Endothelial cell of umbilical vein (primary cell): Measurements from ENCODE around the gene EPC2. TPM values are rescaled to one million over a fixed set of nuclear protein-coding genes. Genes with fewer than 3 reads are reported as not detected.

Experiments used
- BruUV-seq: library from RNA; stranded (reverse); fragments of 400-500 nt; replicated peaks from 2 replicates; lab custom pipeline; 2021; lab: Mats Ljungman, UMichigan
- CTCF ChIA-PET: fragments of 300-600, 350-600 bp; sonication (Branson Sonifier 250); formaldehyde crosslinking; loops from one replicate; lab custom pipeline; 2021; ENCODE audit warnings: antibody characterized with exemption, inconsistent platforms; lab: Charles Lee
- POLR2A ChIA-PET: fragments of 300-600, 350-600 bp; sonication (Branson Sonifier 250); formaldehyde crosslinking; loops from one replicate; lab custom pipeline; 2021; ENCODE audit warnings: antibody characterized with exemption, inconsistent platforms; lab: Charles Lee
- DNase-seq: peaks from one replicate; pipeline ENCODE4 v3.0.0-alpha.2; 2011; ENCODE audit warnings: low read depth, low spot score
- FAIRE-seq: peaks from 2 replicates; lab custom pipeline; 2011; peaks lifted over from hg19 to GRCh38; lab: Jason Lieb, UNC
- H2AFZ ChIP-seq: 2 replicates; pipeline ENCODE4 v1.6.0; 2012; ENCODE audit warnings: low read depth, low read length, control low read depth, inconsistent platforms
- H3K27ac ChIP-seq: 2 replicates; pipeline ENCODE4 v1.5.1; 2011; ENCODE audit warnings: low read depth, mild to moderate bottlenecking, control low read depth, low read length, moderate library complexity; ENCODE audit not compliant: insufficient read depth
- H3K27me3 ChIP-seq, 2 experiments: 2 replicates each; pipeline versions ENCODE4 v1.6.0 to v1.6.1; 2011; ENCODE audit warnings: low read length in 2 of 2, mixed read lengths in 1 of 2; ENCODE audit not compliant: control insufficient read depth in 2 of 2, insufficient read depth in 2 of 2
- H3K36me3 ChIP-seq, 2 experiments: 2 replicates in 1 of 2; 3 replicates in 1 of 2; pipeline ENCODE4 v1.5.1; 2011; ENCODE audit warnings: low read length in 2 of 2, mild to moderate bottlenecking in 1 of 2, moderate library complexity in 1 of 2; ENCODE audit not compliant: control insufficient read depth in 2 of 2, insufficient read depth in 2 of 2; ENCODE audit errors: extremely low read depth in 1 of 2
- H3K4me1 ChIP-seq: 3 replicates; pipeline ENCODE4 v1.5.1; 2011; ENCODE audit warnings: mild to moderate bottlenecking, low read length; ENCODE audit not compliant: control insufficient read depth, insufficient read depth; ENCODE audit errors: extremely low read depth
- H3K4me2 ChIP-seq: 2 replicates; pipeline ENCODE4 v1.6.1; 2011; ENCODE audit warnings: low read length, control low read depth, mixed read lengths; ENCODE audit not compliant: insufficient read depth
- H3K4me3 ChIP-seq, 3 experiments: fragments of 200-600 bp in 1 of 3; sonication (generic), shearing (Covaris generic) in 1 of 3; replicated peaks in 1 of 3; 2 replicates each; pipeline ENCODE4 v1.5.1; 2011 to 2016; ENCODE audit warnings: control low read depth in 3 of 3, low read length in 3 of 3, mild to moderate bottlenecking in 2 of 3, inconsistent platforms in 1 of 3, low read depth in 1 of 3, moderate library complexity in 1 of 3; ENCODE audit not compliant: insufficient read depth in 1 of 3
- H3K79me2 ChIP-seq: 2 replicates; pipeline ENCODE4 v1.6.0; 2012; ENCODE audit warnings: low read length, inconsistent platforms; ENCODE audit not compliant: control insufficient read depth, insufficient read depth
- H3K9ac ChIP-seq: replicated peaks from 2 replicates; pipeline ENCODE3; 2011; ENCODE audit warnings: low read length, control low read depth; ENCODE audit not compliant: insufficient read depth; ENCODE audit errors: extremely low read depth
- H3K9me1 ChIP-seq: replicated peaks from 3 replicates; pipeline ENCODE4 v1.6.0; 2011; ENCODE audit warnings: mild to moderate bottlenecking, low read length; ENCODE audit not compliant: control insufficient read depth, insufficient read depth; ENCODE audit errors: extremely low read depth
- H3K9me3 ChIP-seq: replicated peaks from 2 replicates; pipeline ENCODE4 v1.5.1; 2012; ENCODE audit warnings: low read length, inconsistent platforms; ENCODE audit not compliant: control insufficient read depth, insufficient read depth
- H4K20me1 ChIP-seq: replicated peaks from 2 replicates; pipeline ENCODE3; 2011; ENCODE audit warnings: mild to moderate bottlenecking, low read length; ENCODE audit not compliant: control insufficient read depth, insufficient read depth; ENCODE audit errors: extremely low read depth
- EZH2 ChIP-seq: IDR thresholded peaks from 2 replicates; pipeline ENCODE4 v1.6.1; 2012; ENCODE audit warnings: borderline replicate concordance, low read depth, mild to moderate bottlenecking, moderate library complexity, low read length, inconsistent platforms; ENCODE audit not compliant: severe bottlenecking
- FOS ChIP-seq: IDR thresholded peaks from 2 replicates; pipeline ENCODE4 v1.6.1; 2011; ENCODE audit warnings: mild to moderate bottlenecking, low read length, moderate library complexity, borderline replicate concordance; ENCODE audit not compliant: insufficient read depth
- GATA2 ChIP-seq: IDR thresholded peaks from 2 replicates; pipeline ENCODE4 v1.7.0; 2011; ENCODE audit warnings: low read depth, mild to moderate bottlenecking, moderate library complexity, mixed read lengths, low read length; ENCODE audit not compliant: insufficient read length, insufficient read depth
- JUN ChIP-seq: IDR thresholded peaks from 2 replicates; pipeline ENCODE4 v1.6.1; 2011; ENCODE audit warnings: borderline replicate concordance, low read depth; ENCODE audit not compliant: insufficient read length, insufficient read depth
- MAX ChIP-seq: IDR thresholded peaks from 2 replicates; pipeline ENCODE4 v1.6.1; 2011; ENCODE audit not compliant: insufficient read depth, insufficient read length
- MYC ChIP-seq: IDR thresholded peaks from one replicate; pipeline ENCODE4 v1.6.1; 2011; ENCODE audit warnings: mild to moderate bottlenecking, low read depth, low read length
- POLR2A ChIP-seq: IDR thresholded peaks from 2 replicates; pipeline ENCODE4 v1.6.1; 2012; ENCODE audit warnings: low read depth, mild to moderate bottlenecking, control low read depth, low read length
- POLR2AphosphoS5 ChIP-seq: IDR thresholded peaks from 2 replicates; pipeline ENCODE4 v1.6.1; 2012; ENCODE audit warnings: low read depth, mild to moderate bottlenecking, control low read depth, low read length, moderate library complexity; ENCODE audit not compliant: insufficient read depth
- dilution Hi-C: fragments of 300-500 bp; cut with MboI; formaldehyde crosslinking; loops from one replicate; pipeline ENCODE4 v1.15.0; 2019; ENCODE audit warnings: low sequenced_read_pairs; ENCODE audit not compliant: extremely low pct_ligation_motif_present
- intact Hi-C: fragments of 100-400 bp; cut with micrococcal nuclease; formaldehyde crosslinking; loops from one replicate; pipeline ENCODE4 v1.10.0; 2022
- polyA plus RNA-seq, 4 experiments: library from polyadenylated mRNA; depleted of rRNA in 3 of 4; stranded (reverse) in 3 of 4; unstranded in 1 of 4; fragments of >200 nt; gene quantifications; 2 replicates each; pipeline versions ENCODE4 v1.2.1 to v1.2.3, GENCODE V29; 2011 to 2012; ENCODE audit warnings: missing spikeins in 1 of 4
- total RNA-seq: library from RNA; stranded (reverse); gene quantifications from 2 replicates; pipeline ENCODE4 v1.2.3, GENCODE V29; 2021
- TF ChIP-seq, protein P1 (sequence below), 2 donors: IDR thresholded peaks; 1 replicate in 1 of 2; 2 replicates in 1 of 2; pipeline ENCODE4 v1.5.1; 2011; ENCODE audit warnings: low read length in 2 of 2, mild to moderate bottlenecking in 2 of 2, moderate library complexity in 2 of 2, control low read depth in 1 of 2, inconsistent platforms in 1 of 2, low read depth in 1 of 2; ENCODE audit not compliant: insufficient read depth in 1 of 2; ENCODE audit errors: extremely low read depth in 1 of 2

Gene EPC2
- total and polyA plus RNA-seq, 2 donors (not counting 3 experiments of a cell fraction or from before 2014, with no cell fraction given), result 15.1 to 25.2 TPM

DNA sequence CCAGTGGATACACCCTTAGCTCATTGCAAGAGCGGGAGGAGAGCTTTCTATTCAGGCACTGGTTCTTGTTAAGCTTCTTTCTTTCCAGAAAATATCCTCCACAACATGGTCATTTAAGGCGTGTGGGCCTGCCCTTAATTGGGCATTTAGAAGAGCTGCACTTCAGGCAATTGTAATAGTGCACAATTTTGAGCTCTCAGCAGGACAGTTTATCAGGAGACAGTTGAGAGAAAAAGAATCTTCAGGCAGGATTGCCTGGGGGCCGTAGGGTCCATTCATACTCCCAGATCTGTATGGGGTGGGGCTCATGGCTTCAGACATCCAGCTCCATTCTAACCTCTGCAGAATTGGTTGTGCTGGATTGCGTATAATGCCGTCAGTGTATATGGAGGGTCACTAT is 6.0 kb upstream of the EPC2 start:
- Histone ChIP-seq H3K9ac (no peak overlapping the region), H4K20me1 (no peaks in the 10 kb centered on the region), H3K9me3 (no peaks in the 10 kb centered on the region), H3K36me3 (no peaks in the 10 kb centered on the region), H3K4me1 (peaks cover 15% of the 10 kb centered on the region), H3K4me3 (no peak overlapping the region), H3K79me2 (no peaks in the 10 kb centered on the region), H3K27ac (no peak overlapping the region), H2AFZ (no peak overlapping the region), H3K27me3 (peaks cover under 1 to 3% of the 10 kb centered on the region in 2 experiments), H3K9me1 (no peaks in the 10 kb centered on the region), H3K4me2 (no peak overlapping the region)
- FAIRE-seq (no peak), DNase-seq (no peak)
- dilution Hi-C loops (no loop called here), intact Hi-C loops (no loop called here)
- no peak for TF ChIP-seq MAX
- ChIA-PET POLR2A (no interaction called here), CTCF (interaction anchor here (0.5 to 1.9 kb wide), 3 partner anchors 152 to 618 kb away, joined by 3 to 4 read pairs (median 3); partner anchors contain the start of genes MBD5 and ORC4)
- no TSS peak for BruUV-seq

DNA sequence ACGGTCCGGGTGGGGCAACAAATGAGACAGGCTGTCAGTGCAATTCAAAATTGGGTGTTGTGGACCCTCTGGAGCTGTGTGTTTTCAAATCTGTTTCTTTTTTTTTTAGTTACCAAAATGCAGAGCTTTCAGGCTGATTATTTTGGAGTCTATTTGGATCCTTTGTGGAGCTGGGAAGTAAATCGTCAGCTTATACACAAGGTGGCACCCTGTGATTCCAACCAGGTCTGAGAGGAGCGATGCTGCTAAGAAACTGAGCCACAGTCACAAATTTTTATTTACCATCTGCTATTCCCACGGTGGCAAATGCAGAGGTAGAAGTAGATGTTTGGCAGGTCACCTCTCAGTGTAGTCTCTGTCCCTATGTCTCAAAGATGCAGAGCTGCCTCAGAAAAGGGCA is 3.8 kb upstream of the EPC2 start:
- no peak for TF ChIP-seq POLR2AphosphoS5
- TF ChIP-seq FOS, result no peak
- TF ChIP-seq POLR2A, result no peak
- TF ChIP-seq, protein P1, sequence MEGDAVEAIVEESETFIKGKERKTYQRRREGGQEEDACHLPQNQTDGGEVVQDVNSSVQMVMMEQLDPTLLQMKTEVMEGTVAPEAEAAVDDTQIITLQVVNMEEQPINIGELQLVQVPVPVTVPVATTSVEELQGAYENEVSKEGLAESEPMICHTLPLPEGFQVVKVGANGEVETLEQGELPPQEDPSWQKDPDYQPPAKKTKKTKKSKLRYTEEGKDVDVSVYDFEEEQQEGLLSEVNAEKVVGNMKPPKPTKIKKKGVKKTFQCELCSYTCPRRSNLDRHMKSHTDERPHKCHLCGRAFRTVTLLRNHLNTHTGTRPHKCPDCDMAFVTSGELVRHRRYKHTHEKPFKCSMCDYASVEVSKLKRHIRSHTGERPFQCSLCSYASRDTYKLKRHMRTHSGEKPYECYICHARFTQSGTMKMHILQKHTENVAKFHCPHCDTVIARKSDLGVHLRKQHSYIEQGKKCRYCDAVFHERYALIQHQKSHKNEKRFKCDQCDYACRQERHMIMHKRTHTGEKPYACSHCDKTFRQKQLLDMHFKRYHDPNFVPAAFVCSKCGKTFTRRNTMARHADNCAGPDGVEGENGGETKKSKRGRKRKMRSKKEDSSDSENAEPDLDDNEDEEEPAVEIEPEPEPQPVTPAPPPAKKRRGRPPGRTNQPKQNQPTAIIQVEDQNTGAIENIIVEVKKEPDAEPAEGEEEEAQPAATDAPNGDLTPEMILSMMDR (IDR thresholded peaks at IDR 0.05; ENCODE audit: extremely low read depth in 1 of 2, insufficient read depth in 1 of 2, low read depth in 1 of 2, low read length in 2 of 2), result no peak
- TF ChIP-seq JUN, result no peak
- TF ChIP-seq EZH2, result no peak
- no peak for TF ChIP-seq GATA2
- no peak for TF ChIP-seq MAX
- TF ChIP-seq MYC, result no peak
- no peak overlapping the region for H3K4me2 ChIP-seq
- intact Hi-C loops, result loop anchor here (5.0 to 10.0 kb wide), 5 partner anchors 344 to 924 kb away; partner anchors contain the start of gene ACVR2A
- H3K36me3 ChIP-seq, result no peaks in the 10 kb centered on the region
- ChIA-PET POLR2A (interaction anchor here (0.6 kb wide), 1 partner anchor 75 kb away, joined by 6 read pairs; no protein-coding TSS in a partner anchor), CTCF (interaction anchor here (1.5 kb wide), 1 partner anchor 349 kb away, joined by 7 read pairs; no protein-coding TSS in a partner anchor)
- H3K9ac ChIP-seq, result no peak overlapping the region
- no peak overlapping the region for H3K27ac ChIP-seq
- no peak for DNase-seq
- dilution Hi-C loops, result no loop called here
- H4K20me1 ChIP-seq, result peaks cover under 1% of the 10 kb centered on the region
- H3K4me1 ChIP-seq, result peaks cover 19% of the 10 kb centered on the region
- no peaks in the 10 kb centered on the region for H3K27me3 ChIP-seq
- H3K9me3 ChIP-seq, result no peaks in the 10 kb centered on the region
- no peak overlapping the region for H2AFZ ChIP-seq
- H3K9me1 ChIP-seq, result no peaks in the 10 kb centered on the region
- FAIRE-seq, result no peak
- BruUV-seq, result no TSS peak
- H3K4me3 ChIP-seq, result no peak overlapping the region
- H3K79me2 ChIP-seq, result peaks cover 4% of the 10 kb centered on the region
